Common myeloid progenitor, CD34-positive (primary cell): ENCODE results near the gene CABP7.

ENCODE experiments used
- CTCF ChIA-PET: fragments of 350-600 bp; sonication (Branson Sonifier 250); formaldehyde crosslinking; loops from one replicate; lab custom pipeline; 2021; ENCODE audit warnings: antibody characterized with exemption; lab: Charles Lee
- POLR2A ChIA-PET: fragments of 350-600 bp; sonication (Branson Sonifier 250); formaldehyde crosslinking; loops from one replicate; lab custom pipeline; 2021; ENCODE audit warnings: antibody characterized with exemption; lab: Charles Lee
- DNase-seq, 3 donors: peaks; one replicate each; pipeline versions ENCODE4 v3.0.0 to v3.0.0-alpha.2; 2013
- H3K27ac ChIP-seq, 2 experiments: 1 replicate in 1 of 2; 2 replicates in 1 of 2; pipeline ENCODE4 v1.7.0; 2013; ENCODE audit warnings: inconsistent platforms in 2 of 2, low read length in 2 of 2, mild to moderate bottlenecking in 2 of 2, low read depth in 1 of 2, moderate library complexity in 1 of 2; ENCODE audit not compliant: severe bottlenecking in 2 of 2, insufficient read depth in 1 of 2, poor library complexity in 1 of 2
- H3K27me3 ChIP-seq, 5 experiments: replicated peaks in 2 of 5; 1 replicate in 3 of 5; 2 replicates in 2 of 5; pipeline versions ENCODE4 v1.6.1 to v1.7.0; 2013; ENCODE audit warnings: low read length in 4 of 5, mild to moderate bottlenecking in 2 of 5, moderate library complexity in 2 of 5, inconsistent platforms in 1 of 5; ENCODE audit not compliant: insufficient read depth in 5 of 5, control insufficient read depth in 4 of 5
- H3K36me3 ChIP-seq, 4 experiments: 1 replicate in 2 of 4; 2 replicates in 2 of 4; pipeline versions ENCODE4 v1.6.1 to v1.7.0; 2013; ENCODE audit warnings: low read length in 3 of 4, control low read depth in 1 of 4, mild to moderate bottlenecking in 1 of 4; ENCODE audit not compliant: control insufficient read depth in 4 of 4, insufficient read depth in 4 of 4
- H3K4me1 ChIP-seq, 4 experiments: 1 replicate in 3 of 4; 2 replicates in 1 of 4; pipeline versions ENCODE4 v1.6.1 to v1.7.1; 2013; ENCODE audit warnings: low read length in 3 of 4, mild to moderate bottlenecking in 3 of 4, control low read depth in 1 of 4, inconsistent platforms in 1 of 4, moderate library complexity in 1 of 4; ENCODE audit not compliant: control insufficient read depth in 4 of 4, insufficient read depth in 4 of 4; ENCODE audit errors: control extremely low read depth in 1 of 4
- H3K4me3 ChIP-seq, 7 experiments: 1 replicate in 4 of 7; 2 replicates in 3 of 7; pipeline versions ENCODE4 v1.5.1 to v1.7.0; 2013; ENCODE audit warnings: mild to moderate bottlenecking in 7 of 7, low read length in 6 of 7, moderate library complexity in 6 of 7, inconsistent platforms in 2 of 7, low read depth in 2 of 7, control low read depth in 1 of 7; ENCODE audit not compliant: insufficient read depth in 4 of 7, control insufficient read depth in 1 of 7; ENCODE audit errors: extremely low read depth in 1 of 7
- H3K9me3 ChIP-seq, 5 experiments: 1 replicate in 4 of 5; 2 replicates in 1 of 5; pipeline versions ENCODE4 v1.6.1 to v1.7.1; 2013; ENCODE audit warnings: low read length in 4 of 5, mild to moderate bottlenecking in 2 of 5, inconsistent platforms in 1 of 5, low read depth in 1 of 5, moderate library complexity in 1 of 5; ENCODE audit not compliant: control insufficient read depth in 4 of 5, insufficient read depth in 2 of 5; ENCODE audit errors: control extremely low read depth in 1 of 5
- WGBS: methylation state at CpG from one replicate; pipeline ENCODE4 v1.1.5; 2013; ENCODE audit not compliant: insufficient coverage; 5-methylcytosine and 5-hydroxymethylcytosine counted together

CABP7 gene

GRCh38 chr22:29705651-29706050 lies 14.2 kb upstream of the CABP7 start:
- peaks cover 0 to 35% (median 25%) of the 10 kb centered on the region in 4 experiments for H3K4me1 ChIP-seq
- no peaks in the 10 kb centered on the region for H3K36me3 ChIP-seq
- H3K4me3 ChIP-seq = no peak overlapping the region
- POLR2A ChIA-PET = no interaction called here
- CTCF ChIA-PET = no interaction called here
- no peaks in the 10 kb centered on the region for H3K9me3 ChIP-seq
- H3K27me3 ChIP-seq = peaks cover 0 to 12% (median 4%) of the 10 kb centered on the region in 5 experiments
- WGBS = 100% methylated on average over 2 of the region's 7 CpGs
- no peak for DNase-seq
- H3K27ac ChIP-seq = no peak overlapping the region

- peaks cover 0 to 31% (median 16%) of the 10 kb centered on the region in 4 experiments for H3K4me1 ChIP-seq
- peaks cover 0 to 12% (median 4%) of the 10 kb centered on the region in 5 experiments for H3K27me3 ChIP-seq
- ChIA-PET POLR2A (interaction anchor here (0.6 kb wide), 1 partner anchor 280 kb away, joined by 3 read pairs; no protein-coding TSS in a partner anchor), CTCF (no interaction called here)
- no peak overlapping the region for H3K27ac ChIP-seq
- no peak for DNase-seq
- 74% methylated on average over 6 of the region's 9 CpGs for WGBS
- H3K36me3 ChIP-seq = no peaks in the 10 kb centered on the region
- H3K4me3 ChIP-seq = no peak overlapping the region
- no peaks in the 10 kb centered on the region for H3K9me3 ChIP-seq
These were observed 13.3 kb upstream of the CABP7 start for GRCh38 chr22:29706486-29706885.

- Histone ChIP-seq H3K27me3 (peaks cover 0 to 12% (median 4%) of the 10 kb centered on the region in 5 experiments), H3K27ac (no peak overlapping the region), H3K9me3 (no peaks in the 10 kb centered on the region), H3K36me3 (no peaks in the 10 kb centered on the region), H3K4me1 (peaks cover 0 to 25% (median 11%) of the 10 kb centered on the region in 4 experiments), H3K4me3 (no peak overlapping the region)
- DNase-seq = no peak
- CTCF ChIA-PET = no interaction called here
- WGBS = 53% methylated on average over 17 of the region's 18 CpGs
- POLR2A ChIA-PET = no interaction called here
These were observed 12.8 kb upstream of the CABP7 start for GRCh38 chr22:29707010-29707409.

GRCh38 chr22:29707471-29707870 lies 12.3 kb upstream of the CABP7 start:
- no peaks in the 10 kb centered on the region for H3K9me3 ChIP-seq
- no peaks in the 10 kb centered on the region for H3K36me3 ChIP-seq
- peaks cover 0 to 21% (median 8%) of the 10 kb centered on the region in 4 experiments for H3K4me1 ChIP-seq
- H3K27ac ChIP-seq = no peak overlapping the region
- H3K4me3 ChIP-seq = no peak overlapping the region
- POLR2A ChIA-PET = no interaction called here
- CTCF ChIA-PET = no interaction called here
- peaks cover 0 to 14% (median 4%) of the 10 kb centered on the region in 5 experiments for H3K27me3 ChIP-seq
- DNase-seq = no peak
- WGBS = 89% methylated on average over 4 of the region's 5 CpGs

GRCh38 chr22:29710193-29710592 lies 9.6 kb upstream of the CABP7 start:
- CTCF ChIA-PET = interaction anchor here (0.8 kb wide), 1 partner anchor 295 kb away, joined by 3 read pairs; no protein-coding TSS in a partner anchor

GRCh38 chr22:29710922-29711593 lies 8.7 kb upstream of the CABP7 start:
- 73% methylated on average over 6 of the region's 18 CpGs for WGBS
- H3K4me1 ChIP-seq = peaks cover 0 to 6% (median 0%) of the 10 kb centered on the region in 4 experiments
- no peaks in the 10 kb centered on the region for H3K9me3 ChIP-seq
- no peaks in the 10 kb centered on the region for H3K36me3 ChIP-seq
- CTCF ChIA-PET = interaction anchor here (0.8 to 2.0 kb wide), 2 partner anchors 9 to 294 kb away, joined by 3 to 6 read pairs; no protein-coding TSS in a partner anchor
- no peak overlapping the region for H3K27ac ChIP-seq
- no peak for DNase-seq
- H3K27me3 ChIP-seq = peaks cover 0 to 28% (median 12%) of the 10 kb centered on the region in 5 experiments
- POLR2A ChIA-PET = no interaction called here
- H3K4me3 ChIP-seq = no peak overlapping the region

More at GRCh38 chr22:29710193-29710592, 9.6 kb upstream of the CABP7 start:
- Histone ChIP-seq H3K27ac (no peak overlapping the region), H3K9me3 (no peaks in the 10 kb centered on the region), H3K27me3 (peaks cover 0 to 20% (median 12%) of the 10 kb centered on the region in 5 experiments), H3K4me3 (no peak overlapping the region), H3K4me1 (peaks cover 0 to 6% (median 0%) of the 10 kb centered on the region in 4 experiments), H3K36me3 (no peaks in the 10 kb centered on the region)
- no peak for DNase-seq
- 84% methylated on average over 10 of the region's 15 CpGs for WGBS
- POLR2A ChIA-PET = no interaction called here

- DNase-seq = no peak
- Histone ChIP-seq H3K27ac (no peak overlapping the region), H3K9me3 (no peaks in the 10 kb centered on the region), H3K36me3 (no peaks in the 10 kb centered on the region), H3K4me1 (peaks cover 0 to 4% (median 0%) of the 10 kb centered on the region in 4 experiments), H3K4me3 (no peak overlapping the region), H3K27me3 (peaks cover 0 to 33% (median 11%) of the 10 kb centered on the region in 5 experiments)
- CTCF ChIA-PET = interaction anchor here (2.0 kb wide), 1 partner anchor 10 kb away, joined by 6 read pairs; no protein-coding TSS in a partner anchor
- POLR2A ChIA-PET = no interaction called here
- WGBS = 94% methylated on average over 2 of the region's 2 CpGs
These were observed 7.7 kb upstream of the CABP7 start for GRCh38 chr22:29712119-29712518.
